Measurements from ENCODE around the gene NNAT.

Gene NNAT

DNA sequence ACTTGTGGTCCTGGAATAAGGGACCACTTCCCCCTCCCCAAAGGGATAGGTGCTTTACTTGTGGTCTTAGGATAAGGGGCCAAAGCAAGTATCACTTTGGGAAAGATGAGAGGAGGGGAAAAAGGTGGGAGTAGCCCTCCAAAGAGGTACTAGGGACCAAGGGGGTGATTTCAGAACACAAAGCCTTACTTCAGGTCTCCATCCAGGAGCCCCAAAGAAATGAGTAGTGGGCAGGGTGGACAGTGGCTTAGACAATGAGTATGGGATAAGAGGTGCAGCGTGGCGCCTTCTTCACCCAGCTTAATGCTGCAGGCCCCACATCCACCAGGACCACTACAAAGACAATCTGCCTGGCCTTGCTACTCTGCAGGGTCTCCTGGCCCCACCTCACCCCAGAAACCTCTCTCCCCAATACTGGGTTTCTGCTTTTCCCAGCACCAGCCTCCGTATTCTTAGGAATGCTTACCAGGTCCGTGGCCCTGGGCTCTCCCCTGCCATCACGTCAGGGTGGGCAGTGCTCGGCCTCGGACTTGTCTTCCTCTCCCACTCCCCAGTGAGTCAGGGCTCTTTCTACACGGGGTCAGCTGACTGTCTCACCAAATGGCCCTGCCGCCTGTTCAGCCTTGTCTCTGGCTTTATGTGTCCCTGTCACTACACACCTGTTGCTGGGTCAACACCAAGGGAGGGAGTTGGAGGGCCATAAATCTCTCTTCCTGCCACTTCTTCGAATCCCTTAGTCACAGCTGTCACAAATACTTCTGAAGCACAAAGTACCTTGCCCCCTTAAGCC lies 3.1 kb downstream of the NNAT start:
- no peak for DNase-seq (ENCODE audit: low spot score)

DNA sequence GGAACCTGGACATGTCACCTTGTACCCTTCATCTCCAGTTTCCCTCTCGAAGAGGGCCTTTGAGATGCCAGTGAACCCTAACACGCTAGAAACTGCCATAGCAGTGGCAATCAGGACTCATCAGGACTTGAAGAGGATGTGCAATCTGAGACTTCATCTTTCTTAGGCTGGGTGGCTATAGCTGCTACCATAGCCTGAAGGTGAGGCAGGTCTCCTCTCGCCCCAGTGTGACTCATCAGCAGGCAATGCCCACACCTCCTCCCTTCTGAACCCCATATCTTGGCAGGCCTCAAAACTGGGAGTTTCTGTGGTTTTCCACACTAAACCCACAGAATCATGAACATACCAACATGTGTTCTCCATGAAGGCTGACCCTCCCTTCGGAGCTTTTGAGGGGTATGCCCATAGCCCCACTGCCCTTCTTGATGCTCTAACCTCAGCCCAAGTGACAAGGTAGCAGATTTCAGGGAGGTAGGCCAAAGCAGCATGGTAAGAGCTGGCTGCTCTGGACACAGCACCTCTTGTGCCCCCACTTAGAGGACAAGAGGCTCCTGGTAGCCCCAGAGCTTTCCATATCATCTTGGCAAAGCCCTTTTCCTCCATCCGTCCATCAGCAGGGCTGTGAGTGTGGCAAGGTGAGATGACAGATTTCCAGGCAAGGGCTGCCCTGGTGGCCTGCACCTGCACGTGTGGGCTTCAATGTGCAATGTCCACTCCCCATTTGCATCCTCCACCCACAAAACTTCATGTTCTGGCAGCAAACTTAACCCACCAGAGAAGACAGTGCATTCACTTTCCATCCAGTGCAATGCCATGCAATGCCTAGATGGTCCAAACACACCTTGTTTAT lies 4.0 kb downstream of the NNAT start:
- no peak for DNase-seq (ENCODE audit: low spot score)

DNA sequence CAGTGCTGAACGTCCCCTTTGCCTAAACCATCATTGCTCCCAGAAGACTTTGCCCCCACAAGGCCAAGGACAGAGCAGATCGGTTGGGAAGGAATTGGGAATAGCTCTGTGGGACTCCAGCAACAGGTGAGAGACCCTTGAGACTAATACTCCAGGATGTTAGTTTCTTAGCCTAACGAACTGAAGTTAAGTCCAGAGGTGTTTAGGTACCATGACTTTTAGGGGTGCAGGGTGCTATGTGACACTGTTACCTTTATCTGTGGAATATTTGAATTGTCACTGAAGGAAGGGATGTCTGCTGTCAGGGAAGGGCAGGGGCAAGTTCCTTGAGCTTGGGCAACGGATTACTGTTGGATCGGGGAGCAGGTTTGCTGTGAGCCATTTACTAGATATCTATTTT lies 4.8 kb downstream of the NNAT start:
- no peak for DNase-seq (ENCODE audit: low spot score)

DNA sequence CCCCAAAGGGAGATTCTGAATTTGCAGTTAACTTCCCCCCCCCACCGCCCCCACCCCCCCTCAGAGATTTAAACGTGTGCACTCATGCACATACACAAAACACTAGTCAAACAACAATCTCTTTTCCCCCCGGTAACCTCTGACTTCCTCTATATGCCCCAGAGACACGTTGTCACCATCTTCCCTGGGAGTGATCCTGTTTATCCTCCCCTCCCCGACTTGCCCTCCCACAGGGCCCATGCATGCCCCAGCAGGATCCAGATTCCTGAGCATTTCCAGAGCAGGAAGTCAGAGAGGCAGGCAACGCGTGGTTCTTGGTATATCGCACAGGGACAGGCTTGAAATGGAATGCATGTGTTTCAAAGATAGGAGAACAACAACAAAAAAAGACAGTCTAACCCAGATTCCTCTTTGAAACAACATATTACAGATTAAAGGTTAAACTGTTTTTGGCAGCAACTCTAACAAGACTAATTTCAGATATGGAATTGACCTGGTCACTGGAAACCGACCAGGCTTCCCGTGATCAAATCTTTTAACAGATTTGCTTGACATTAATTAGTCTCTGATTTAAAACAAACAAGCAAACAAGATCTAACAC lies 5.3 kb downstream of the NNAT start:
- peak; percentile 66 for DNase-seq (ENCODE audit: low spot score)

DNA sequence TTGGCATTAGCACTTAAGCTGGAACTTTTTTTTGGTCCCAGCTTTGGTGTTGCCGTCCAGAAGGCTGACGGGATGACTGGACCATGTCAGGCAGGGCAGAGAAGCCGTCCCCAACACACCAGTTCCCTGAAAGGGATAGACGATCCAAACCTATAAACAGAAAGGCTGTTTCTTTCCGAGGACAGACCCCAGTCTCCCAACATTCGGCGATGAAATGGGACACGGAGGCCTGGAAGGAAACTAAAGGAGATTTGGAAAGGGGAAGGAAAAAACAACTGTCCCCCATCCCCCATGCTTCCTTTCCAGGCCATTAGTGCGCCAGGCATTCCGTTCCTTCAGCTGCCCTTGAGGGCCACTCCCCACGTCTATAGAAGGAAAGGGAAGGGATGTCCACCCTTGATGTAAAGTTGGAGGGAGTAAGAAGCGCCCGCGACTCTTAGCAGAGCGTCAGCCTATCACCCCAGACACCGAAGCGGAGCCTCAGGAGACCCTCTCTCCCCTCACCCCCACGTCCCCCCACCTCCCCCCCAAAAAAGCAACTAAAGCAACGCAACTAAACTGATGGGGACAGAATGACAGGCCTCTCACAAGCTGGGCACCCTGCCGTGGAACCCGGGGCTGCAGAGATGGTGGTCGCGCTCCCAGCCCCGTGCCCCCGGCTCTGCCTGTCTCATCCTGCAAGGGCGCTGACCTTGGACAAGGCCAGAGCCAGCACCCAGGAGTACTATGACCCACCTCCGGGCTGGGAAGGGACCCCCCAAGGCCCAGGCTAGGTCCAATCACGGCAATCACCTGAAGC lies 6.0 kb downstream of the NNAT start:
- DNase-seq (ENCODE audit: low spot score), result peak; percentile 60

DNA sequence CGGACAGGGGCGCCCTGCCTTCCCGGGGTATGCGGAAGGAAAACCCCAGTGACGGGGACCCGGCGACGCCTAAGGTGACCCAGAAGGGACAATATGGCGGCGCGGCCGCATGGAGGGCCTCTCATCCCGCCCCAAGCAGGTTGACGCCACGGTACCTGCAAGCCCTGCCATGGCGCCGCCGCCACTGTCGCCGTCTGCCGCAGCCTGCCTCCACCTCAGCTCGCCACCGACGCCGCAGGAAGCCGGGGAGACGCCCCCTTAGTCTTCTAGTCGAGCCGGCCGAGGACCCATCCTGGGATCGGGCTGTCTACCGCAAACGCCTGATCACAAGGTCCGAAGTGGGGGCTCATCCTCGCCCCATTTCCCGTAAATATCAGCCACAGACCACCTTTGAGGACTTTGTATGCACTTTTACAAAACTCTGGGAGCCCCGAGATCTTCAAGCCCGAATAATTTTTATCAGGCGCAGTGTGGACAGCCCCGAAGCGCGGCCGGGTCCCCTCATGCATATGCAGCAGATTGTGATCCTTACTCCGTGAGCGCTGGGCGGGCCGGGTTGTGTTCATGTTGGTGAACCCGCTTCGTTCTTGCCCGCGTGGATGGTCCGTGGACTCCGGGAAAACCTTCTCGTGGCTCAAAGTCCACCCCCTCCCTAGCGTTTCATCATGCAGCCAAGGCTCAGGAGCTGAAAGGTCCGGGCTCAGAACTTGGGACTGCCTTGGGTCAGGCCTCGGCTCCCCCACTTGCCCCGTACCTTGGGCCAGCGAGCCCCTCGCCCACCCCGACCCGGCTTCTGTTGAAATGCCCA lies 6.8 kb downstream of the NNAT start, which contains the start of gene BLCAP:
TSS of gene BLCAP (minus strand) at position 239 of the 808 bp plus-strand sequence. CDS start 8,702 bp downstream, outside the sequence.
- DNase-seq (ENCODE audit: low spot score), result peak; percentile 92

DNA sequence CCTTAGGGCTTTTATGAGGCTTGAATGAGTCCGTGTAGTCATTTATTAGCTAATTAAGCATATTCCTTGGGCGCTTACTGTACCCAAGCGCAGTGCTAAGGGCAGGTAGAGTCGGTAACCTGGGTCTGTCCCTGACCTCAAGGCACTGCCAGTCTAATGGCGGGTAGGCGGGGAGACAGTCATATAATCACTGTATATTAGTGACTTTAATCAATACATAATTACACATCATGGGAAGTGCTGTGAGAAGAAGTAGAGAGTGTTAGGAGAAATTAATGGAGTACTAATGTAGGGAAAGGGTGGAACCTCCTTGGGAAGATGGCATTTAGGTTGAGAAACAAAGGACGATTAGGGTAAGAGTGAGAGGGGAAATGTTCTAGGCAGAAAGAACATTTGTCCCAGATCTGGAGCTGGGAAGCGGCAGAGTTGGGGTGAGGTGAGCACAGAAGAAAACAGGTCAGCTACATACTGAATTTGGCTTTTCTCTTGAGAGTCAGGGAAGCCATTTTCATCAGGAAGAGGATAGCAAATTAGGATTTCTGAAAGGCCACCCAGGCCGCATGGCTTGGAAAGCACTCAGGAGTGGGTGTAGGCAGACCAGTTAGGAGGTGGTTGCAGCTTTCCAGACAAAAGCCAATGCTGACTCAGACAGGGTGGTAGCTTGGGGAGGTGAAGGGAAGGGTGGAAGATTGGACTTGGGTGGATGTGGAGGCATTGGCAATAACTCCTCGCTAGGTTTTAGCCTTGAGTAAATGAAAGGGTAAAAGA lies 7.6 kb downstream of the NNAT start:
- peak; percentile 35 for DNase-seq (ENCODE audit: low spot score)

DNA sequence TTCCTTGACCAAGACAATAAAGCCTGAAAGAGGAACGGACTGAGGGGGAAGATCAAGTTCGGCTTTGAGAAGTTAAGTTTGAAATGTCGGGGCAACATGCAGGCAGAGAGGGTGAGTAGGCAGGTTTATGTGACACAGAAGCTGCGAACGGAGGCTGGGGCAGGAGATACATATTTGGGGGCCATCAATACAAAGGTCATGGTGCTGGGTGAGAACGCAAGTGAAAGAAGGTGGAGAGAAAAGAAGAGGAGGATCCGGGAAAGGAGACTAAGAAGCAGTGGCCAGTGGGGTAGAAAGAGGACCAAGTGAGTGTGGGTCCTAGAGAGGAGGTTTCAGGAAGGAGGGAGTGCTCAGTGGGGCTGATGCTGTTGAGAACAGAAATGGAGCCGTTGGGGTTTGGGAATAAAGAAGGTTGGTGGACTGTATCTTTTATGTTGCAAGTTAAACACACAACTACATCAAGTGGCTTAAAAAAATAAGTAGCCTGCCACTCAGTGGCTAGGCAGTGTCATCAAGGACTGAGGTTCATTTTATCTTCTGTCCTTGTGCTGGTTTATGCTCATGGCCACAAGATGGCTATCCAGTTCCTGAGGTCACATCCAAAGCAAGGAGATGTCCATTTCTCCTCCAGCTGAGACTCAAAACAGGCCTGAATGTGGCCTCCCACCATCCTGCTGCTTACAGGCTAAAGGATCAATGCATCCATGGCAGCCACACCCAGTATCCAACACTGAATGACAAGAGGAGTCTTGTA lies 8.3 kb downstream of the NNAT start:
- peak; percentile 25 for DNase-seq (ENCODE audit: low spot score)

DNA sequence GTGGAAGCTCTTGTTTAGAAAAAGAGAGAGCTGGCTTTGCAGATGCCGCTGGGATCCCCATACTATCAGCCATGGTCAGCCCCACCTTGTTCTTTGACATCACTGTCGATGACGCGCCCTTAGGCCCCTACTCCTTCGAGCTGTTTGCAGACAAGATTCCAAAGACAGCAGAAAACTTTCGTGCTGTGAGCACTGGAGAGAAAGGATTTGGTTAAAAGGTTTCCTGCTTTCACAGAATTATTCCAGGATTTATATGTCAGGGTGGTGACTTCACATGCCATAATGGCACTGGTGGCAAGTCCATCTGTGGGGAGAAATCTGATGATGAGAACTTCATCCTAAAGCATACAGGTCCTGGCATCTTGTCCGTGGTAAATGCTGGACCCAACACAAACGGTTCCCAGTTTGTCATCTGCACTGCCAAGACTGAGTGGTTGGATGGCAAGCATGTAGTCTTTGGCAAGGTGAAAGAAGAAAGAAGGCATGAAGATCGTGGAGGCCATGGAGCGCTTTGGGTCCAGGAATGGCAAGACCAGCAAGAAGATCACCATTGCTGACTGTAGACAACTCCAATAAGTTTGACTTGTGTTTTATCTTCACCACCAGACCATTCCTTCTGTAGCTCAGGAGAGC lies 9.0 kb downstream of the NNAT start:
- no peak for DNase-seq (ENCODE audit: low spot score)

DNA sequence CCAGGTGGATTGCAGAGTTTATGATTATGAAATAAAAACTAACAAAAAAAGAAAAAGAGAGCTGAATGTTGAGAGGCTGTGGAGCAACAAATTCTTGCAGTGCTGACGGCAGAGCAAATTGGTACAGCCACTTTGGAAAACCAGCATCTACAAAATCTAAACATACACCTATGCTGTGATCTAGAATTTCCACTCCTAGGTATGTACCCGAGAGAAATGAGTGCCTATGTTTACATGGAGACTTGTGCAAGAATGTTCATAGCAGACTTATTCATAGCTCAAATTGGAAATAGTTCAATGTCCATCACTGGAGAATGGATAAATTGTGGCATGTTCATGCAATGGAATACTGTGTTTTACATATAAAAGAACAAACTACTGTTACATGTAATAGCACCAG lies 9.6 kb downstream of the NNAT start:
- DNase-seq (ENCODE audit: low spot score), result no peak

DNA sequence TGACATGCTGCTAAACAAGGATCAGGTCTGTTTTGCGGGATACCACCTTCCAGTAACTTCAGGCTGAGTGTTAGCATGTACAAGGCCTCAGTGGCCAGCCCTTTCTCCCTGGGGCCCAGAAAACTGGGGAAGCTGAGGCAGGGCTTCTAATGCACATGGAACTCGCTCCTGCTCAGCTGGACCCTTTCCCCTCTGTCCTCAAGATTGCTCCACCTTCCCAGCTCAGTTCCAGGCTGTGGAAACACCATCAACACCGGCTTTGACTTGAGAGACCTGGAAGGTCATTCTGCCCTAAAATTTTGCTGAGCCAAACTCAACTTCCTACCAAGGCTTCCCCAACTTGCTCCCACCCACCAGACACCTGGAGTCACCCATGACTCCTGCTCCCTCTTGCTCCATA lies 10.8 kb downstream of the NNAT start:
- DNase-seq (ENCODE audit: low spot score), result no peak

DNA sequence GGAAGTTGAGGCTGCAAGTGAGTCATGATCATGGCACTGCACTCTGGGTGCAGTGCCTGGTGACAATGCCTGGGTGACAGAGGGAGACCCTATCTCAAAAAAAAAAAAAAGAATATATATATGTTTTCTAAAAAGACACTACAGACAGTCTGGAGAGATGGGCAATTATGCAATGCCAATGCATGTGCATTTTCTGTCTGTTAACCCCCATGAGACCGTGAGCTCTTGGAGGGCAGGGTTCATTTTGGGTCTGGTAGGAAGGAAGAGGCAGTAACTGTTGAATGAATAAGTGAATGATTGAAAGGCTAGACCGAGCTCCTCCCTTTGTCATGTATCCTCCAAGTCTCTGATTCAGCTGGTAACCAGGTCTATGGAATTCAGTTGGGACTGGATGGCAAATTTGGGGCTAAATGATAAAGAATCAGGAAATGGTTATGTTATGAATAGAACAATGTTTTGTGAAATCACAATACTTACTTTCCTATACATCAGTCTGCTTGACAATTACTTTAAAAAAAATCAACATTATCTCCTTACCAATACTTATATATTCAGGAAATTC lies 12.2 kb downstream of the NNAT start:
- DNase-seq (ENCODE audit: low spot score), result no peak

DNA sequence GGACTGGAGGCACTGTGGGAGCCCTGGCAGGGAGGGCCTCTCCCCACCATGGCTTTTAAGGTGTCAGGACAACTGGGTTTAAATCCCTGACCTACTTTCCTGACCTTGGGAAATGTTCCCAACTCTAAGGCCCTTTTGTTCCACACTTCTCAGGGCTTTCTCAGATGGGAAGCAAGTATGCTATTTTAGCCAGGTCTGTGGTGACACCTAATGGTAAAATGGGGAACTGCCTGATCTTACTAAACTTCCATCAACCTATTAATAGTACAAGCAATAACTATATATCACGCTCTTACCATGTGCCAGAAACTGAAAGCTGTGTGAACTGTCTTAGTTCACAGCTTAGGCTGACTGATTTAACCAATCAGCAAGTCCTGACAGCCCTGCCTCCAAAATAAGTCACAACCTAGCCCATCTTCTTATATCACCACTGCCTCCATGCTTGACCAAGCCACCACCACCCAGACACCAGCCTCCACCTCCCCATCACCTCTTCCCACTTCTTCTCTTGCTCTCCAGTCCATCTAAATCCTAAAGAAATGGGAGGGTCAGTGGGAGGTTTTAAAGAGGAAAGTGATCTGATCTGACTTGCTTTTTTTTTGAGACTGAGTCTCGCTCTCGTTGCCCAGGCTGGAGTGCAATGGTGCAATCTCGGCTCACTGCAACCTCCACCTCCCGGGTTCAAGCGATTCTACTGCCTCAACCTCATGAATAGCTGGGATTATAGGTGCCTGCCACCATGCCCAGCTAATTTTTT lies 13.5 kb downstream of the NNAT start:
- DNase-seq (ENCODE audit: low spot score), result peak; percentile 87

DNA sequence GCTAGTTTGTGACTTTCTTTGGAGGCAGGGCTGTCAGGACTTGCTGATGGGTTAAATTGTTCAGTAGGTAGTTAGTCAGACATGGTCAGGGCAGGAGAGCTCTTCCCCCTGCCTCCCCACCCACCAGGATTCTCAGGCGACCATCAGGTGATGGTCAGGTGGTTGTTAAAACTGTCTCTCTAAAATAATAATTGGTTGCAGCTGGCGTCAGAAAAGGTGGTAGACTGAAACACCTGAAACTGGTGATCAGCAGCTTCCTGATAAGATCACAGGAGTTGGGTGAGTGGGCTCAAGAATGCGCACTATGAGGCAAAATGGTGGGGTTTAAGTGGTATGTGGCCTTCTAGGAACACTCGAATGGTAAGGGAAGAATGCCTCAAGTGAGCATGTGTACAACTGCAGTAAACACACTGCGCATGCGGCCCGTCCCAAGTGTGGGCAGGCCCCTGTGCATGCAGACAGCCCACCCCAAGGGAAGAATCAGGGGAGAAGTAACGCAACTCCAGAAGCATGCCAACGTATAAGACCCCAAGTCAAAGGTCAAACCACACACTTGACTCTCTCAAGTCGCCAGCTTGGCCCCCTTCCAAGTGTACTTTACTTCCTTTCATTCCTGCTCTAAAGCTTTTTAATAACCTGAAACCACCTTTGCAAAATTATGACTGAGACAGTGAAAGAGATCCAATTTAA lies 14.5 kb downstream of the NNAT start:
- DNase-seq (ENCODE audit: low spot score), result no peak

DNA sequence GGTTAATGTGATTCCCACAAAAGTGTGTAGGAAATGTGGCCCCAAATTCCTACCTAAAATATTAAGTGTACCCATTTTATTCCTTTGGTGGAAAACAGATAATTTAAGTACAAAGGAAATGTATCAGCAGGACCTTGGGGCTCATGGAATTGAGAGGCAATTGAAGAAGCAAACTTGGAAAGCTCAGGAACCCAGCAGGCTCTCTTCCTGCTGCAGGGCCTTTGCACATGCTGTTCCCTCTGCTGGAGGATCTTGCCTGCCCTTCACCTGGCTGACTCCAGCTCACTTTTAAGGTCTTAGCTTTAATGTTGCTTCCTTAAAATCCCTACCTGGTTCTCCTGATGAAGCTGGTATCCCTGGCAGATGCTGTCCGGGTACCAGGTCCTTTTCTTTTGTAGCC lies 16.5 kb downstream of the NNAT start:
- DNase-seq (ENCODE audit: low spot score), result no peak

DNA sequence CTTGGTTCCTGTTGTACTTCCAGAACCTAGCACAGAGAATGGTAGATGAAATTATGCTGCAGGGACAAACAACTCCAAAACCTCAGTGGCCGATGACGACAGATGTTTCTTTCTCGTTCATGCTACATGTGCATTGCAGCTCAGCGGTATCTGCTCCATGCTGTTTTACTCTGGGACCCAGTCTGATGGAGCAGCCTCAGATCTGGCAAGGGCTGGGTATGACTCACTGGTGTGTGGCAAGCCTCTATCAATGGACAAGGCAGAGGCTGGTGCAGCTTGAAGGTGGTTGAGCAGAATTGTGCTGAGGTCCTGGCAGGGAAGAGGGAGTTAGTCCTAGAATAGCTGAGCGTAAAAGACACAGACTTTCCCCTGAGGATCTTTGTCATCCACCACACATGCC lies 17.0 kb downstream of the NNAT start:
- peak; percentile 55 for DNase-seq (ENCODE audit: low spot score)

DNA sequence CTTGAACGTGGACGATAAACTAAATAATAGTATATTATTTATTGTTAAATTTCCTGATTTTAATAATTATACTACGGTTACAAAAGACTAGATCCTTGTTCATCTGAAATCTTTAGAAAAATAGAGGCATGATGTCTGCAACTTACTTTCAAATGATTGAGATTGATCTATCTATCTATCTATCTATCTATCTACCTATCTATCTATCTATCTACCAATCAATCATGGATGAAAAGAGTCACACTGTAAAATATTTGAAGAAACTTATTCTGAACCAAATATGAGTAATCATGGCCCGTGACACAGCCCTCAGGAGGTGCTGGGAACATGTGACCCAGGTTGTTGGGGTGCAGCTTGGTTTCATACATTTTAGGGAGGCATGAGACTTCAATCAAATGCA lies 18.4 kb downstream of the NNAT start:
- no peak for DNase-seq (ENCODE audit: low spot score)
